GM18858 (cell line): ENCODE results near the gene SLC12A4.
"Not testable (repeated sequence)": the region's sequence is repeated elsewhere in the genome, so short reads cannot be mapped to it uniquely, and the experiment has no call there.

ENCODE experiments used
- ATAC-seq: cut with Tn5 transposase; IDR thresholded peaks from one replicate; pipeline ENCODE4 v1.9.1; 2021; ENCODE audit not compliant: unreplicated experiment

The SLC12A4 gene

GRCh38 chr16:67988675-67989074 is 20.2 kb upstream of the SLC12A4 start:
- ATAC-seq, result no peak

GRCh38 chr16:67987460-67988160 is 19.2 kb upstream of the SLC12A4 start:
- ATAC-seq, result no peak

GRCh38 chr16:67986949-67987348 is 18.5 kb upstream of the SLC12A4 start:
- no peak for ATAC-seq

GRCh38 chr16:67982011-67982696 is 13.7 kb upstream of the SLC12A4 start:
- no peak for ATAC-seq

- no peak for ATAC-seq
Measured at GRCh38 chr16:67979955-67980678, 11.7 kb upstream of the SLC12A4 start, which contains the start of gene DPEP3. Gene DPEP3, minus strand, starts transcription at chr16:67980499. Its CDS starts 119 bp downstream, at chr16:67980380.

GRCh38 chr16:67977469-67978227 is 9.2 kb upstream of the SLC12A4 start:
- no peak for ATAC-seq

- ATAC-seq, result no peak
Measured at GRCh38 chr16:67977005-67977404, 8.6 kb upstream of the SLC12A4 start.

- no peak for ATAC-seq
Measured at GRCh38 chr16:67976205-67976604, 7.8 kb upstream of the SLC12A4 start.

GRCh38 chr16:67975321-67976105 is 7.1 kb upstream of the SLC12A4 start:
- ATAC-seq, result no peak

- ATAC-seq, result not testable (repeated sequence)
Measured at GRCh38 chr16:67972285-67972684, 3.8 kb upstream of the SLC12A4 start.

GRCh38 chr16:67971111-67971510 is 2.7 kb upstream of the SLC12A4 start:
- no peak for ATAC-seq

GRCh38 chr16:67969254-67970039 is 1.0 kb upstream of the SLC12A4 start:
- no peak for ATAC-seq

- peak; percentile 11 for ATAC-seq
Measured at GRCh38 chr16:67967958-67968399, 458 bp downstream of the SLC12A4 start.

- ATAC-seq, result no peak
Measured at GRCh38 chr16:67967183-67967957, 1.1 kb downstream of the SLC12A4 start.

- no peak for ATAC-seq
Measured at GRCh38 chr16:67966549-67967182, 1.8 kb downstream of the SLC12A4 start.

GRCh38 chr16:67965668-67966548 is 2.5 kb downstream of the SLC12A4 start:
- no peak for ATAC-seq

GRCh38 chr16:67964477-67965131 is 3.8 kb downstream of the SLC12A4 start:
- ATAC-seq, result no peak
